GM23338 (cell line): ENCODE data around the gene LPIN1. TPM values are rescaled to one million over a fixed set of nuclear protein-coding genes. Genes with fewer than 3 reads are reported as not detected.

ENCODE experiments used
- ATAC-seq: fragments of 200-7000 bp; cut with Tn5 transposase; 3 replicates; pipeline ENCODE4 v1.9.1; 2020
- DNase-seq: peaks from one replicate; pipeline ENCODE4 v3.0.0-alpha.2; 2015; ENCODE audit warnings: low spot score
- H2AFZ ChIP-seq: fragments of 200-600 bp; sonication (generic); 2 replicates; pipeline ENCODE4 v1.8.0; 2016; ENCODE audit warnings: antibody characterized with exemption, mild to moderate bottlenecking, moderate library complexity
- H3F3A ChIP-seq: fragments of 200-600 bp; sonication (generic); replicated peaks from 2 replicates; pipeline ENCODE4 v1.8.0; 2017; ENCODE audit warnings: antibody characterized with exemption, mixed run types, low read depth
- H3K27ac ChIP-seq: fragments of 200-600 bp; sonication (generic); 2 replicates; pipeline ENCODE4 v1.6.1; 2016; ENCODE audit warnings: low read depth
- H3K27me3 ChIP-seq: fragments of 200-600 bp; sonication (generic); 2 replicates; pipeline ENCODE4 v1.8.0; 2016; ENCODE audit warnings: mild to moderate bottlenecking, mixed run types, moderate library complexity; ENCODE audit not compliant: insufficient read depth
- H3K36me3 ChIP-seq: fragments of 200-600 bp; sonication (generic); 2 replicates; pipeline ENCODE4 v1.8.0; 2016; ENCODE audit warnings: mild to moderate bottlenecking; ENCODE audit not compliant: insufficient read depth
- H3K4me1 ChIP-seq: fragments of 200-600 bp; sonication (generic); 2 replicates; pipeline ENCODE4 v1.8.0; 2016; ENCODE audit warnings: mild to moderate bottlenecking, moderate library complexity; ENCODE audit not compliant: insufficient read depth
- H3K4me2 ChIP-seq: fragments of 200-600 bp; sonication (generic); 2 replicates; pipeline ENCODE4 v1.7.1; 2017; ENCODE audit warnings: mixed run types
- H3K4me3 ChIP-seq: fragments of 200-600 bp; sonication (generic); 2 replicates; pipeline ENCODE4 v1.6.1; 2016; ENCODE audit warnings: mixed run types
- H3K79me2 ChIP-seq: fragments of 200-600 bp; sonication (generic); replicated peaks from 2 replicates; pipeline ENCODE4 v1.8.0; 2017; ENCODE audit warnings: mild to moderate bottlenecking; ENCODE audit not compliant: insufficient read depth
- H3K9me2 ChIP-seq: fragments of 200-600 bp; sonication (generic); 2 replicates; pipeline ENCODE4 v1.8.0; 2017; ENCODE audit not compliant: insufficient read depth
- H4K20me1 ChIP-seq: fragments of 200-600 bp; sonication (generic); replicated peaks from 2 replicates; pipeline ENCODE4 v1.8.0; 2017; ENCODE audit warnings: mild to moderate bottlenecking; ENCODE audit not compliant: insufficient read depth
- H3K27ac Mint-ChIP-seq: 2 replicates; pipeline ENCODE4 v1.8.0; 2020; ENCODE audit warnings: inconsistent platforms, mild to moderate bottlenecking, moderate library complexity, mixed read lengths
- H3K27me3 Mint-ChIP-seq: 3 replicates; pipeline ENCODE4 v1.8.0; 2022; ENCODE audit warnings: low read depth, mild to moderate bottlenecking, moderate library complexity, mixed read lengths, inconsistent platforms; ENCODE audit not compliant: insufficient read depth, poor library complexity
- H3K36me3 Mint-ChIP-seq: 3 replicates; pipeline ENCODE4 v1.8.0; 2021; ENCODE audit warnings: low read depth, mild to moderate bottlenecking, inconsistent platforms, moderate library complexity, mixed read lengths
- H3K4me1 Mint-ChIP-seq: 3 replicates; pipeline ENCODE4 v1.8.0; 2020; ENCODE audit warnings: mild to moderate bottlenecking, inconsistent platforms, mixed read lengths
- H3K4me3 Mint-ChIP-seq: 3 replicates; pipeline ENCODE4 v1.8.0; 2021; ENCODE audit warnings: moderate library complexity, mild to moderate bottlenecking, inconsistent platforms, mixed read lengths
- H3K9me3 Mint-ChIP-seq: 3 replicates; pipeline ENCODE4 v1.8.0; 2020; ENCODE audit warnings: moderate library complexity, mild to moderate bottlenecking, inconsistent platforms, mixed read lengths
- CREB1 ChIP-seq: fragments of 250-450 bp; sonication (Bioruptor Pico); IDR thresholded peaks from 2 replicates; pipeline ENCODE4 v1.5.0; 2020; ENCODE audit warnings: low read depth, mild to moderate bottlenecking, moderate library complexity
- EZH2 ChIP-seq: fragments of 200-600 bp; sonication (generic); IDR thresholded peaks from one replicate; pipeline ENCODE4 v1.8.0; 2017; ENCODE audit warnings: antibody characterized with exemption, mild to moderate bottlenecking, low read depth; ENCODE audit not compliant: unreplicated experiment
- EZH2phosphoT487 ChIP-seq: fragments of 200-600 bp; sonication (generic); IDR thresholded peaks from one replicate; pipeline ENCODE4 v1.8.1; 2018; ENCODE audit warnings: antibody characterized with exemption; ENCODE audit not compliant: unreplicated experiment
- JUNB ChIP-seq: IDR thresholded peaks from one replicate; pipeline ENCODE4 v1.6.1; 2016; ENCODE audit warnings: antibody characterized with exemption; ENCODE audit not compliant: unreplicated experiment
- POLR2AphosphoS5 ChIP-seq: IDR thresholded peaks from 2 replicates; pipeline ENCODE4 v1.6.1; 2016; ENCODE audit warnings: antibody characterized with exemption, low read depth
- ZNF114 ChIP-seq: fragments of 250-450 bp; sonication (Bioruptor Pico); IDR thresholded peaks from 2 replicates; pipeline ENCODE4 v1.5.0; 2020; ENCODE audit warnings: mild to moderate bottlenecking, moderate library complexity
- ZNF331 ChIP-seq: fragments of 250-450 bp; sonication (Bioruptor Pico); IDR thresholded peaks from 2 replicates; pipeline ENCODE4 v1.5.0; 2020; ENCODE audit warnings: low read depth, mild to moderate bottlenecking, moderate library complexity
- polyA plus RNA-seq: library from polyadenylated mRNA; unstranded; fragments of >200 nt; fragmentation: Nextera tagmentation; extraction: Ambion mirVana; gene quantifications from 2 replicates; pipeline ENCODE4 v1.2.1, GENCODE V29; 2016
- total RNA-seq: library from RNA; depleted of rRNA; stranded (reverse); fragments of >200 nt; shearing (Covaris generic); gene quantifications from 2 replicates; pipeline ENCODE4 v1.2.3, GENCODE V29; 2014
- TF ChIP-seq, protein P1 (sequence below): IDR thresholded peaks from one replicate; pipeline ENCODE4 v1.6.1; 2018; ENCODE audit warnings: antibody characterized with exemption; ENCODE audit not compliant: unreplicated experiment
- TF ChIP-seq, protein P2 (sequence below), 2 experiments: fragments of 200-600 bp in 1 of 2; sonication (generic) in 1 of 2; conservative IDR thresholded peaks; 2 replicates each; pipeline versions ENCODE4 v1.5.1 to v1.6.1; 2016 to 2017; ENCODE audit warnings: antibody characterized with exemption in 2 of 2, low read depth in 2 of 2, mild to moderate bottlenecking in 2 of 2, moderate library complexity in 1 of 2
- TF ChIP-seq, protein P3 (sequence below): IDR thresholded peaks from 2 replicates; pipeline ENCODE4 v1.6.1; 2016; ENCODE audit warnings: antibody characterized with exemption

LPIN1 gene
- total and polyA plus RNA-seq, 2 experiments from 2014 or later = 4.4 to 9.5 TPM

DNA sequence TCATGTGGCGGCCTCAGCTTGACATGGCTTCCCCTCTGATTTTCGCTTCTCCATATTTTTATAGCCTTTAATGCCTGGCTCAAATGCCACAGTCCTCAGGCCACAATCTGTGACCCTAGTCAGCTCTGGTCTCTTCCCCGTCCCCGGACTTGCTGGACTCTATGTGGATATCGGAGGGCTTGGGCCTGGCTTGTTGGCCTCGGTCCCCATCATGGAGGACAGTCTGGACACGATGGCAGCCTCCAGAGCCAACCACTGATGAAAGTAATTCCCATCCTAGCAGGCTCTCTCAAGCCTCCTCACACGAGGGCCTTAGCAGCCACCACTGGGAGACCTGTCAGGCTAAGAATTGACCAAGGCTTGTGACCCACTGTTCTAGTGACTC, 61.6 kb downstream of the LPIN1 start (continued):
- TF ChIP-seq POLR2AphosphoS5 (no peak), JUNB (no peak), ZNF331 (no peak), EZH2phosphoT487 (no peak), ZNF114 (no peak)
- TF ChIP-seq, protein P1, sequence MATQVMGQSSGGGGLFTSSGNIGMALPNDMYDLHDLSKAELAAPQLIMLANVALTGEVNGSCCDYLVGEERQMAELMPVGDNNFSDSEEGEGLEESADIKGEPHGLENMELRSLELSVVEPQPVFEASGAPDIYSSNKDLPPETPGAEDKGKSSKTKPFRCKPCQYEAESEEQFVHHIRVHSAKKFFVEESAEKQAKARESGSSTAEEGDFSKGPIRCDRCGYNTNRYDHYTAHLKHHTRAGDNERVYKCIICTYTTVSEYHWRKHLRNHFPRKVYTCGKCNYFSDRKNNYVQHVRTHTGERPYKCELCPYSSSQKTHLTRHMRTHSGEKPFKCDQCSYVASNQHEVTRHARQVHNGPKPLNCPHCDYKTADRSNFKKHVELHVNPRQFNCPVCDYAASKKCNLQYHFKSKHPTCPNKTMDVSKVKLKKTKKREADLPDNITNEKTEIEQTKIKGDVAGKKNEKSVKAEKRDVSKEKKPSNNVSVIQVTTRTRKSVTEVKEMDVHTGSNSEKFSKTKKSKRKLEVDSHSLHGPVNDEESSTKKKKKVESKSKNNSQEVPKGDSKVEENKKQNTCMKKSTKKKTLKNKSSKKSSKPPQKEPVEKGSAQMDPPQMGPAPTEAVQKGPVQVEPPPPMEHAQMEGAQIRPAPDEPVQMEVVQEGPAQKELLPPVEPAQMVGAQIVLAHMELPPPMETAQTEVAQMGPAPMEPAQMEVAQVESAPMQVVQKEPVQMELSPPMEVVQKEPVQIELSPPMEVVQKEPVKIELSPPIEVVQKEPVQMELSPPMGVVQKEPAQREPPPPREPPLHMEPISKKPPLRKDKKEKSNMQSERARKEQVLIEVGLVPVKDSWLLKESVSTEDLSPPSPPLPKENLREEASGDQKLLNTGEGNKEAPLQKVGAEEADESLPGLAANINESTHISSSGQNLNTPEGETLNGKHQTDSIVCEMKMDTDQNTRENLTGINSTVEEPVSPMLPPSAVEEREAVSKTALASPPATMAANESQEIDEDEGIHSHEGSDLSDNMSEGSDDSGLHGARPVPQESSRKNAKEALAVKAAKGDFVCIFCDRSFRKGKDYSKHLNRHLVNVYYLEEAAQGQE = no peak
- TF ChIP-seq, protein P2, sequence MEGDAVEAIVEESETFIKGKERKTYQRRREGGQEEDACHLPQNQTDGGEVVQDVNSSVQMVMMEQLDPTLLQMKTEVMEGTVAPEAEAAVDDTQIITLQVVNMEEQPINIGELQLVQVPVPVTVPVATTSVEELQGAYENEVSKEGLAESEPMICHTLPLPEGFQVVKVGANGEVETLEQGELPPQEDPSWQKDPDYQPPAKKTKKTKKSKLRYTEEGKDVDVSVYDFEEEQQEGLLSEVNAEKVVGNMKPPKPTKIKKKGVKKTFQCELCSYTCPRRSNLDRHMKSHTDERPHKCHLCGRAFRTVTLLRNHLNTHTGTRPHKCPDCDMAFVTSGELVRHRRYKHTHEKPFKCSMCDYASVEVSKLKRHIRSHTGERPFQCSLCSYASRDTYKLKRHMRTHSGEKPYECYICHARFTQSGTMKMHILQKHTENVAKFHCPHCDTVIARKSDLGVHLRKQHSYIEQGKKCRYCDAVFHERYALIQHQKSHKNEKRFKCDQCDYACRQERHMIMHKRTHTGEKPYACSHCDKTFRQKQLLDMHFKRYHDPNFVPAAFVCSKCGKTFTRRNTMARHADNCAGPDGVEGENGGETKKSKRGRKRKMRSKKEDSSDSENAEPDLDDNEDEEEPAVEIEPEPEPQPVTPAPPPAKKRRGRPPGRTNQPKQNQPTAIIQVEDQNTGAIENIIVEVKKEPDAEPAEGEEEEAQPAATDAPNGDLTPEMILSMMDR (conservative IDR thresholded peaks at IDR 0.05; ENCODE audit: low read depth in 2 of 2) = no peak

DNA sequence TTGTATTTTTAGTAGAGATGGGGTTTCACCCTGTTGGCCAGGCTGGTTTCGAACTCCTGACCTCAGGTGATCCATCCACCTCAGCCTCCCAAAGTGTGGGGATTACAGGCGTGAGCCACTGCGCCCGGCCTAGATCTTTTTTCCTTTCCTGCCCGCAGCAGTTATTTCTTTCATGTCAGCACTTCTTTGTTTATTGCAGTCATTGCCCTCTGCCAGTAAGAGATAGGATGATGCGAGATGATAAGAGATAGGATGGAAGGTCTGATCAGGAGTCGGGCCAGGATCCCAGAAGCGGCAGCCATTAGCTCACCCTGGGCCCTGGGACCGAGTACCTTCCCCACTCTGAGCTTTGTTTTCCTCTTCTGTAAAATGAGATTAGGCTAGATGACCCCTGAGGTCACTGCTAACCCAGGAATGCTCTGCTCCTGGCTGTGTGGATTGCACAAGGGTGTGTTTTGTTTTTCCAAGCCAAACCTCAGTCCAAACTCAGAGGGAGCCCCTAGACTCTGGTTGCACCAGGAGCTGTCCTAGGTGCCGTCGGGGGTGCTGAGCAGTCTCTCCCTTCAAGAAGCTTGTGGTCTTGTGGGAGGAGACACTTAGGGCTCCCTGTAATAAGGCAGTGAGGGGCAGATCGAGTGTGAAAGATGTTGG, 63.3 kb downstream of the LPIN1 start:
- Mint-ChIP-seq H3K4me1 (no peaks in the 10 kb centered on the region), H3K27me3 (peaks cover 4% of the 10 kb centered on the region), H3K9me3 (no peaks in the 10 kb centered on the region), H3K27ac (no peak overlapping the region), H3K4me3 (no peak overlapping the region), H3K36me3 (peaks cover 19% of the 10 kb centered on the region)
- H2AFZ ChIP-seq = no peak overlapping the region
- H3K4me1 ChIP-seq = no peaks in the 10 kb centered on the region
- H3F3A ChIP-seq = no peaks in the 10 kb centered on the region
- no peak overlapping the region for H3K4me2 ChIP-seq
- H3K79me2 ChIP-seq = no peaks in the 10 kb centered on the region
- DNase-seq = no peak
- H3K27ac ChIP-seq = no peak overlapping the region
- no peaks in the 10 kb centered on the region for H4K20me1 ChIP-seq
- H3K36me3 ChIP-seq = no peaks in the 10 kb centered on the region
- no peaks in the 10 kb centered on the region for H3K9me2 ChIP-seq
- no peak for ATAC-seq
- H3K27me3 ChIP-seq = no peaks in the 10 kb centered on the region
- TF ChIP-seq, protein P2 (conservative IDR thresholded peaks at IDR 0.05; ENCODE audit: low read depth in 2 of 2) = no peak
- TF ChIP-seq CREB1 (CRISPR knock-in tag) = no peak
- no peak for TF ChIP-seq POLR2AphosphoS5
- TF ChIP-seq, protein P3, sequence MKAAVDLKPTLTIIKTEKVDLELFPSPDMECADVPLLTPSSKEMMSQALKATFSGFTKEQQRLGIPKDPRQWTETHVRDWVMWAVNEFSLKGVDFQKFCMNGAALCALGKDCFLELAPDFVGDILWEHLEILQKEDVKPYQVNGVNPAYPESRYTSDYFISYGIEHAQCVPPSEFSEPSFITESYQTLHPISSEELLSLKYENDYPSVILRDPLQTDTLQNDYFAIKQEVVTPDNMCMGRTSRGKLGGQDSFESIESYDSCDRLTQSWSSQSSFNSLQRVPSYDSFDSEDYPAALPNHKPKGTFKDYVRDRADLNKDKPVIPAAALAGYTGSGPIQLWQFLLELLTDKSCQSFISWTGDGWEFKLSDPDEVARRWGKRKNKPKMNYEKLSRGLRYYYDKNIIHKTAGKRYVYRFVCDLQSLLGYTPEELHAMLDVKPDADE = no peak
- TF ChIP-seq EZH2 = no peak
- TF ChIP-seq, protein P1 = peak; percentile 57
- H3K4me3 ChIP-seq = no peak overlapping the region
